Right lobe of liver (tissue), 6 donors: ENCODE results near the gene NKAIN4. TPM values are rescaled to one million over a fixed set of nuclear protein-coding genes. Genes with fewer than 3 reads are reported as not detected.
A peak's percentile ranks its signal among the peaks of the same experiment; 100 is the strongest.

Experiments used
- ATAC-seq, 4 donors: fragments of 200-7000 bp; cut with Tn5 transposase; one replicate each; pipeline ENCODE4 v1.9.1; 2020; ENCODE audit warnings: mild to moderate bottlenecking in 4 of 4, moderate library complexity in 4 of 4
- DNase-seq, 3 donors: peaks; one replicate each; pipeline ENCODE4 v3.0.0-alpha.2; 2020
- H3K27ac ChIP-seq, 3 donors: fragments of 200-600 bp; one replicate each; pipeline ENCODE4 v1.8.0; 2022
- H3K27me3 ChIP-seq, 2 donors: fragments of 200-600 bp; one replicate each; pipeline ENCODE4 v1.8.0; 2022
- H3K36me3 ChIP-seq, 4 donors: fragments of 200-600 bp; sonication (generic) in 1 of 4; one replicate each; pipeline versions ENCODE4 v1.5.1 to v1.8.0; 2017 to 2022; ENCODE audit warnings: control low read depth in 1 of 4
- H3K4me1 ChIP-seq, 4 donors: fragments of 200-600 bp; sonication (generic) in 1 of 4; one replicate each; pipeline versions ENCODE4 v1.5.1 to v1.8.0; 2017 to 2022; ENCODE audit warnings: control low read depth in 1 of 4
- H3K4me3 ChIP-seq, 3 donors: fragments of 200-600 bp; one replicate each; pipeline ENCODE4 v1.8.0; 2022
- H3K9me3 ChIP-seq, 4 donors: fragments of 200-600 bp; sonication (generic) in 1 of 4; one replicate each; pipeline versions ENCODE4 v1.5.1 to v1.8.0; 2017 to 2022; ENCODE audit warnings: control low read depth in 1 of 4
- POLR2A ChIP-seq: fragments of 450-650 bp; IDR thresholded peaks from one replicate; pipeline ENCODE4 v1.6.1; 2017; ENCODE audit warnings: antibody characterized with exemption, mild to moderate bottlenecking
- WGBS: methylation state at CpG from one replicate; pipeline ENCODE4 v1.1.6; 2018; ENCODE audit warnings: low coverage, low lambda C conversion rate; ENCODE audit not compliant: insufficient coverage; ENCODE audit errors: missing lambda C conversion rate; 5-methylcytosine and 5-hydroxymethylcytosine counted together
- intact Hi-C, 2 donors: fragments of 100-400 bp; cut with DNase I; formaldehyde crosslinking; loops; one replicate each; pipeline versions ENCODE4 v1.11.2 to v1.14.1; 2022
- total RNA-seq, 6 experiments: library from RNA; depleted of rRNA in 2 of 6; stranded (reverse); fragments of >200 nt in 2 of 6; fragmentation: NEBNext Ultra II Directional in 3 of 6; extraction: Animal tissue kit (Norgen Biotek cat#: 25700) in 3 of 6; gene quantifications; one replicate each; pipeline versions ENCODE4 v1.1.0 to v1.2.4, GENCODE V29; 2016 to 2023
- TF ChIP-seq, protein P1 (sequence below), 4 donors: fragments of 200-600 bp in 3 of 4; fragments of 450-650 bp in 1 of 4; IDR thresholded peaks; one replicate each; pipeline versions ENCODE4 v1.5.1 to v1.8.0; 2016 to 2022; ENCODE audit warnings: antibody characterized with exemption in 4 of 4, mild to moderate bottlenecking in 2 of 4
- donor health status: DM: no; HTN: yes; CAD: no.
- donor health status: DM: no; HTN: no; CAD: no.
- donor health status: DM: no; HTN: no; CAD: no.
- donor health status: DM: no; HTN: yes; CAD: no.
- donor health status: DM: no; HTN: yes; CAD: no.

Gene NKAIN4
- total RNA-seq, 6 experiments from 2014 or later: not detected

- 60% methylated on average over 6 of the region's 6 CpGs for WGBS
Observed at GRCh38 chr20:63214514-63214913, 39.7 kb downstream of the NKAIN4 start.

GRCh38 chr20:63212792-63213191 is 41.5 kb downstream of the NKAIN4 start:
- peaks cover 0 to 14% (median 6%) of the 10 kb centered on the region in 4 donors for H3K4me1 ChIP-seq
- H3K36me3 ChIP-seq: peaks cover 0 to 47% (median 6%) of the 10 kb centered on the region in 4 donors
- H3K27ac ChIP-seq: no peak overlapping the region
- H3K27me3 ChIP-seq: no peaks in the 10 kb centered on the region
- TF ChIP-seq POLR2A: no peak
- TF ChIP-seq, protein P1, sequence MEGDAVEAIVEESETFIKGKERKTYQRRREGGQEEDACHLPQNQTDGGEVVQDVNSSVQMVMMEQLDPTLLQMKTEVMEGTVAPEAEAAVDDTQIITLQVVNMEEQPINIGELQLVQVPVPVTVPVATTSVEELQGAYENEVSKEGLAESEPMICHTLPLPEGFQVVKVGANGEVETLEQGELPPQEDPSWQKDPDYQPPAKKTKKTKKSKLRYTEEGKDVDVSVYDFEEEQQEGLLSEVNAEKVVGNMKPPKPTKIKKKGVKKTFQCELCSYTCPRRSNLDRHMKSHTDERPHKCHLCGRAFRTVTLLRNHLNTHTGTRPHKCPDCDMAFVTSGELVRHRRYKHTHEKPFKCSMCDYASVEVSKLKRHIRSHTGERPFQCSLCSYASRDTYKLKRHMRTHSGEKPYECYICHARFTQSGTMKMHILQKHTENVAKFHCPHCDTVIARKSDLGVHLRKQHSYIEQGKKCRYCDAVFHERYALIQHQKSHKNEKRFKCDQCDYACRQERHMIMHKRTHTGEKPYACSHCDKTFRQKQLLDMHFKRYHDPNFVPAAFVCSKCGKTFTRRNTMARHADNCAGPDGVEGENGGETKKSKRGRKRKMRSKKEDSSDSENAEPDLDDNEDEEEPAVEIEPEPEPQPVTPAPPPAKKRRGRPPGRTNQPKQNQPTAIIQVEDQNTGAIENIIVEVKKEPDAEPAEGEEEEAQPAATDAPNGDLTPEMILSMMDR (IDR thresholded peaks at IDR 0.05): no peak
- DNase-seq: no peak
- ATAC-seq: no peak
- WGBS: 97% methylated on average over 4 of the region's 5 CpGs
- H3K9me3 ChIP-seq: no peaks in the 10 kb centered on the region
- intact Hi-C loops: no loop called here
- H3K4me3 ChIP-seq: no peak overlapping the region

More at GRCh38 chr20:63214514-63214913, 39.7 kb downstream of the NKAIN4 start:
- ATAC-seq (no peak), DNase-seq (no peak)
- no peak overlapping the region for H3K27ac ChIP-seq
- peaks cover 0 to 14% (median 6%) of the 10 kb centered on the region in 4 donors for H3K4me1 ChIP-seq
- no peaks in the 10 kb centered on the region for H3K9me3 ChIP-seq
- H3K4me3 ChIP-seq: peak overlapping the region in 1 of 3 donors; percentile 95
- TF ChIP-seq, protein P1 (IDR thresholded peaks at IDR 0.05): no peak
- TF ChIP-seq POLR2A: no peak
- H3K36me3 ChIP-seq: peaks cover 0 to 32% (median 2%) of the 10 kb centered on the region in 4 donors
- H3K27me3 ChIP-seq: no peaks in the 10 kb centered on the region
- intact Hi-C loops: no loop called here

GRCh38 chr20:63212393-63212730 is 41.9 kb downstream of the NKAIN4 start:
- WGBS: 82% methylated on average over 5 of the region's 5 CpGs
- Histone ChIP-seq H3K36me3 (peaks cover 0 to 51% (median 9%) of the 10 kb centered on the region in 4 donors), H3K4me1 (peaks cover 0 to 14% (median 6%) of the 10 kb centered on the region in 4 donors), H3K27ac (no peak overlapping the region), H3K27me3 (no peaks in the 10 kb centered on the region), H3K4me3 (no peak overlapping the region), H3K9me3 (no peaks in the 10 kb centered on the region)
- ATAC-seq: no peak
- no peak for TF ChIP-seq POLR2A
- TF ChIP-seq, protein P1 (IDR thresholded peaks at IDR 0.05): no peak
- intact Hi-C loops: no loop called here
- no peak for DNase-seq

- DNase-seq (no peak), ATAC-seq (no peak)
- intact Hi-C loops: no loop called here
- TF ChIP-seq POLR2A: no peak
- TF ChIP-seq, protein P1 (IDR thresholded peaks at IDR 0.05): no peak
- Histone ChIP-seq H3K4me1 (peaks cover 0 to 10% (median 4%) of the 10 kb centered on the region in 4 donors), H3K9me3 (no peaks in the 10 kb centered on the region), H3K4me3 (no peak overlapping the region), H3K27ac (no peak overlapping the region), H3K27me3 (no peaks in the 10 kb centered on the region), H3K36me3 (peaks cover 0 to 57% (median 13%) of the 10 kb centered on the region in 4 donors)
- WGBS: 81% methylated on average over 5 of the region's 11 CpGs
Observed at GRCh38 chr20:63210011-63210605, 44.2 kb downstream of the NKAIN4 start.
